GM23338 (cell line): ENCODE data around the gene MST1. TPM values are rescaled to one million over a fixed set of nuclear protein-coding genes. Genes with fewer than 3 reads are reported as not detected.
"Not testable (repeated sequence)": the region's sequence is repeated elsewhere in the genome, so short reads cannot be mapped to it uniquely, and the experiment has no call there.

Source experiments
- ATAC-seq: fragments of 200-7000 bp; cut with Tn5 transposase; 3 replicates; pipeline ENCODE4 v1.9.1; 2020
- DNase-seq: peaks from one replicate; pipeline ENCODE4 v3.0.0-alpha.2; 2015; ENCODE audit warnings: low spot score
- H2AFZ ChIP-seq: fragments of 200-600 bp; sonication (generic); 2 replicates; pipeline ENCODE4 v1.8.0; 2016; ENCODE audit warnings: antibody characterized with exemption, mild to moderate bottlenecking, moderate library complexity
- H3F3A ChIP-seq: fragments of 200-600 bp; sonication (generic); replicated peaks from 2 replicates; pipeline ENCODE4 v1.8.0; 2017; ENCODE audit warnings: antibody characterized with exemption, mixed run types, low read depth
- H3K27ac ChIP-seq: fragments of 200-600 bp; sonication (generic); 2 replicates; pipeline ENCODE4 v1.6.1; 2016; ENCODE audit warnings: low read depth
- H3K27me3 ChIP-seq: fragments of 200-600 bp; sonication (generic); 2 replicates; pipeline ENCODE4 v1.8.0; 2016; ENCODE audit warnings: mild to moderate bottlenecking, mixed run types, moderate library complexity; ENCODE audit not compliant: insufficient read depth
- H3K36me3 ChIP-seq: fragments of 200-600 bp; sonication (generic); 2 replicates; pipeline ENCODE4 v1.8.0; 2016; ENCODE audit warnings: mild to moderate bottlenecking; ENCODE audit not compliant: insufficient read depth
- H3K4me1 ChIP-seq: fragments of 200-600 bp; sonication (generic); 2 replicates; pipeline ENCODE4 v1.8.0; 2016; ENCODE audit warnings: mild to moderate bottlenecking, moderate library complexity; ENCODE audit not compliant: insufficient read depth
- H3K4me2 ChIP-seq: fragments of 200-600 bp; sonication (generic); 2 replicates; pipeline ENCODE4 v1.7.1; 2017; ENCODE audit warnings: mixed run types
- H3K4me3 ChIP-seq: fragments of 200-600 bp; sonication (generic); 2 replicates; pipeline ENCODE4 v1.6.1; 2016; ENCODE audit warnings: mixed run types
- H3K79me2 ChIP-seq: fragments of 200-600 bp; sonication (generic); replicated peaks from 2 replicates; pipeline ENCODE4 v1.8.0; 2017; ENCODE audit warnings: mild to moderate bottlenecking; ENCODE audit not compliant: insufficient read depth
- H3K9me2 ChIP-seq: fragments of 200-600 bp; sonication (generic); 2 replicates; pipeline ENCODE4 v1.8.0; 2017; ENCODE audit not compliant: insufficient read depth
- H4K20me1 ChIP-seq: fragments of 200-600 bp; sonication (generic); replicated peaks from 2 replicates; pipeline ENCODE4 v1.8.0; 2017; ENCODE audit warnings: mild to moderate bottlenecking; ENCODE audit not compliant: insufficient read depth
- H3K27ac Mint-ChIP-seq: 2 replicates; pipeline ENCODE4 v1.8.0; 2020; ENCODE audit warnings: inconsistent platforms, mild to moderate bottlenecking, moderate library complexity, mixed read lengths
- H3K27me3 Mint-ChIP-seq: 3 replicates; pipeline ENCODE4 v1.8.0; 2022; ENCODE audit warnings: low read depth, mild to moderate bottlenecking, moderate library complexity, mixed read lengths, inconsistent platforms; ENCODE audit not compliant: insufficient read depth, poor library complexity
- H3K36me3 Mint-ChIP-seq: 3 replicates; pipeline ENCODE4 v1.8.0; 2021; ENCODE audit warnings: low read depth, mild to moderate bottlenecking, inconsistent platforms, moderate library complexity, mixed read lengths
- H3K4me1 Mint-ChIP-seq: 3 replicates; pipeline ENCODE4 v1.8.0; 2020; ENCODE audit warnings: mild to moderate bottlenecking, inconsistent platforms, mixed read lengths
- H3K4me3 Mint-ChIP-seq: 3 replicates; pipeline ENCODE4 v1.8.0; 2021; ENCODE audit warnings: moderate library complexity, mild to moderate bottlenecking, inconsistent platforms, mixed read lengths
- H3K9me3 Mint-ChIP-seq: 3 replicates; pipeline ENCODE4 v1.8.0; 2020; ENCODE audit warnings: moderate library complexity, mild to moderate bottlenecking, inconsistent platforms, mixed read lengths
- polyA plus RNA-seq: library from polyadenylated mRNA; unstranded; fragments of >200 nt; fragmentation: Nextera tagmentation; extraction: Ambion mirVana; gene quantifications from 2 replicates; pipeline ENCODE4 v1.2.1, GENCODE V29; 2016
- total RNA-seq: library from RNA; depleted of rRNA; stranded (reverse); fragments of >200 nt; shearing (Covaris generic); gene quantifications from 2 replicates; pipeline ENCODE4 v1.2.3, GENCODE V29; 2014

Gene MST1
- total and polyA plus RNA-seq, 2 experiments from 2014 or later = 5.9 to 11.1 TPM

DNA sequence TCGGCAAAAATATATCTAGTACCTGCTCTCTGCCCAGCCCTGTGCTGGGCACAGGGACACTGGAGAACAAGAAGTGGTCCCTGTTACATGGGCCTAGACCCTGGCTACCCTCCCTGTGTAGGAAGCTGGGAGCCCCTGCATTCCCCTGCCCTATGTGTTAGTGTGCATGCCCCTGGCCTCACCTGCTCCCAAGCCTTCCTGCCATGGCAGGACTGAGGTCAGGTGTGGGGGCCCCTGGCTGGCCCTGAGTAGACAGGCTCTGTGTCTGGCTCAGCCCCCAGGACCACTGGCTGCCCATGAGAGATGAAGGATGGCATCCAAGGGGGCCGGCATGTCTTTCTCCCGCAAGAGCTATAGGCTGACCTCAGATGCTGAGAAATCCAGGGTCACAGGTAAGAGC is 1.6 kb upstream of the MST1 start:
- Mint-ChIP-seq H3K4me3 (peak overlapping the region; percentile 91), H3K4me1 (peaks cover 14% of the 10 kb centered on the region), H3K27me3 (peaks cover 16% of the 10 kb centered on the region)
- DNase-seq, H3K9me2 ChIP-seq, H3K9me3 Mint-ChIP-seq, ATAC-seq, H3K79me2 ChIP-seq, H3K4me2 ChIP-seq, H3K27ac ChIP-seq, H3K27me3 ChIP-seq, H3F3A ChIP-seq, H4K20me1 ChIP-seq, H3K27ac Mint-ChIP-seq, H3K36me3 Mint-ChIP-seq, H2AFZ ChIP-seq, H3K4me1 ChIP-seq, H3K36me3 ChIP-seq: not testable (repeated sequence)
- 0 out of 2 replicates have a peak overlapping the region, but pooled peaks have one; percentile 97 for H3K4me3 ChIP-seq

DNA sequence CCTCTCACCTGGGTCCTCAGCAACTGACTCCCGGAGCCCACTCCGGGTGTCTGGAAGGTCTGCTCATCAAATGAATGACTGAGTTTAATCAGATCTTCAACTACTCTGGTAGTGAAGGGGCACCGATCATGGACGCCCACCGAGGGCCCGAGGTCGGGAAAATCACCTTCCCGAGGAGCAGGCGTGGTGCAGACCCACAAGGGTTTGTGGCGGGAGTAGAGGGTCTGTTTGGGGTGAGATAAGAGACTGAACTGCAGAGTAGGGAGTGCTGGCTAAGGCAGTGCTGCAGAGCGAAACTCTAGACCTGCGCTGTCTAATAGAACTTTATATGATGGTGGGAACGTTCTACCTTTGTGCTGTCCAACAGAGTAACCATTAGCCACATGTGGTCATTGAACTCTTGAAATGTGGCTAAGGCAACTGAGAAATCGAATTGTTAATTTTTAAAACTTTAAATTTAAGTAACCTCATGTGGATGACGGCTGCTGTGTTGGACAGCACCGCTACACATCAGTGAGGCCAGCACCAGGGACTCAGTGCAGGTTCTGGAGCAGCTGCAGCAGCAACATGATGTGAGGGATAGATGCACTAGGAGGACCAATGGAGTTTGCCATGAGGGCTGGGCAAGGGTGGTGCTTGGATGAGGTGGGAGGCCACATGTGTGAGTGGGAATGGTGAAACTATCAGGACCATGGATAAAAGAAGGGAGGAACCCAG is 792 bp upstream of the MST1 start:
- H3K79me2 ChIP-seq, ATAC-seq, H4K20me1 ChIP-seq, DNase-seq, H3K36me3 Mint-ChIP-seq, H3K36me3 ChIP-seq, H3K9me3 Mint-ChIP-seq, H3K27me3 ChIP-seq, H3K4me1 ChIP-seq, H3K9me2 ChIP-seq, H3F3A ChIP-seq, H3K27ac ChIP-seq: not testable (repeated sequence)
- H3K4me3 Mint-ChIP-seq = peak overlapping the region; percentile 91
- H3K27ac Mint-ChIP-seq = peak overlapping the region; percentile 73; the same call in 1 of the 2 replicates
- H3K4me1 Mint-ChIP-seq = peaks cover 18% of the 10 kb centered on the region
- peak overlapping the region; percentile 90; the same call in 1 of the 2 replicates for H2AFZ ChIP-seq
- peaks cover 16% of the 10 kb centered on the region for H3K27me3 Mint-ChIP-seq
- peak overlapping the region; percentile 97 for H3K4me3 ChIP-seq
- H3K4me2 ChIP-seq = peak overlapping the region; percentile 92

GRCh38 chr3:49688338-49689045 is 782 bp downstream of the MST1 start:
- not testable (repeated sequence) for H3K9me2 ChIP-seq, H3K9me3 Mint-ChIP-seq, H3K27ac Mint-ChIP-seq, DNase-seq, H4K20me1 ChIP-seq, H2AFZ ChIP-seq, H3K36me3 ChIP-seq, H3F3A ChIP-seq, H3K27ac ChIP-seq, H3K4me1 ChIP-seq, ATAC-seq, H3K27me3 ChIP-seq, H3K79me2 ChIP-seq, H3K36me3 Mint-ChIP-seq
- Mint-ChIP-seq H3K27me3 (peaks cover 16% of the 10 kb centered on the region), H3K4me3 (peak overlapping the region; percentile 91), H3K4me1 (peaks cover 18% of the 10 kb centered on the region)
- Histone ChIP-seq H3K4me3 (peak overlapping the region; percentile 97), H3K4me2 (peak overlapping the region; percentile 83)

DNA sequence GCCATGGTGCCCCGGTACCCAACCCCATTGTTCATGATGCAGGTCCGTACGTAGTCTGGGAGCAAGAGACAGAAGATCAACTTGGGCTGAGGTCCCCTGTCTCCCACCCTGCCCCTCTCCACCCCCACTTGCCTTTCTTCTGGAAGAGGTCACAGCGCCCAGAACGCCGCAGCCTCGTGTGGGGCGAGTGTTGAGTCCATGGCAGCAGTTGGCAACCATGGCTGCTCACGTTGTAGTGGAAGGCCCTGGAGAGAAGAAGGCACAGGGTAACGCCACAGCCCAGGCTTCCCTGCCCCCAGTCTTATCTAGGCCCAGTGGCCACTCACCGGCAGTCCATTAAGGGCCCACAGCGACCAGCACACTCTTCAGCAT is 1.9 kb downstream of the MST1 start:
- Mint-ChIP-seq H3K36me3 (peaks cover 18% of the 10 kb centered on the region; the same call in 2 of the 3 replicates), H3K4me1 (peaks cover 18% of the 10 kb centered on the region), H3K4me3 (peak overlapping the region; percentile 83), H3K27ac (peak overlapping the region; percentile 92), H3K27me3 (peaks cover 16% of the 10 kb centered on the region)
- H3K4me1 ChIP-seq, H2AFZ ChIP-seq, H3K27ac ChIP-seq, H3F3A ChIP-seq, H3K79me2 ChIP-seq, H3K9me3 Mint-ChIP-seq, ATAC-seq, H4K20me1 ChIP-seq, H3K27me3 ChIP-seq, H3K36me3 ChIP-seq, H3K9me2 ChIP-seq, DNase-seq: not testable (repeated sequence)
- H3K4me3 ChIP-seq = peak overlapping the region; percentile 77
- peak overlapping the region; percentile 95 for H3K4me2 ChIP-seq
